Measurements from ENCODE around the gene TRIM67.

Gene TRIM67

DNA sequence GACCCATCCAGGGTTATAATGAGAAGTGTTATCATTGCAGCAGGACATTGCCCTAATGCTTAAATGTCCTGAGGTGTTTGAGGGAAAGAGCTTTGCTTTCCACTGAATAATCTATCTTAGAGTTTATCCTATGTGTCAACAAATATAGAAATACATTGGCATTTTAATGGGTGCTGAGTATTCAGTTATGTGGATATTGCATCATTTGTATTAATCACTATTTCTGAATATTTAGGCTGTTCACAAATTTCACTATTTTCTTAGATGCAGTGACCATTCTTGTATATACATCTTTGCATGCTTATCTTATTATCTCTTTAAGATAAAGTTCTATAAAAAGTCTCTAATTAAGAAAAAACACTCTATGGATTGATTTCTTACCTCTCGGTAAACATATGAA lies 18.2 kb downstream of the TRIM67 start:
- H3K27ac ChIP-seq = no peak overlapping the region
- no peak for TF ChIP-seq CTCF (conservative IDR thresholded peaks at IDR 0.05)

GRCh38 chr1:231181271-231181670 lies 19.4 kb downstream of the TRIM67 start:
- H3K27ac ChIP-seq = no peak overlapping the region
- no peak for TF ChIP-seq CTCF (conservative IDR thresholded peaks at IDR 0.05)

GRCh38 chr1:231182317-231182716 lies 20.5 kb downstream of the TRIM67 start:
- TF ChIP-seq CTCF (conservative IDR thresholded peaks at IDR 0.05) = no peak
- no peak overlapping the region for H3K27ac ChIP-seq

- no peak for TF ChIP-seq CTCF (conservative IDR thresholded peaks at IDR 0.05)
These were observed 22.1 kb downstream of the TRIM67 start for GRCh38 chr1:231183639-231184590.

GRCh38 chr1:231184891-231185290 lies 23.0 kb downstream of the TRIM67 start:
- no peak for TF ChIP-seq CTCF (conservative IDR thresholded peaks at IDR 0.05)
- no peak overlapping the region for H3K27ac ChIP-seq

More at GRCh38 chr1:231183639-231184590, 22.1 kb downstream of the TRIM67 start:
- no peak overlapping the region for H3K27ac ChIP-seq

GRCh38 chr1:231185391-231185790 lies 23.5 kb downstream of the TRIM67 start:
- no peak for TF ChIP-seq CTCF (conservative IDR thresholded peaks at IDR 0.05)
- no peak overlapping the region for H3K27ac ChIP-seq

- no peak for TF ChIP-seq CTCF (conservative IDR thresholded peaks at IDR 0.05)
- H3K27ac ChIP-seq = no peak overlapping the region
These were observed 24.7 kb downstream of the TRIM67 start for GRCh38 chr1:231186356-231187115.

All from VCaP (cell line).